Measurements from ENCODE around the gene FHOD3. TPM values are rescaled to one million over a fixed set of nuclear protein-coding genes. Genes with fewer than 3 reads are reported as not detected.

Gene FHOD3
- polyA plus RNA-seq, 1 experiment = 41.1 TPM

DNA sequence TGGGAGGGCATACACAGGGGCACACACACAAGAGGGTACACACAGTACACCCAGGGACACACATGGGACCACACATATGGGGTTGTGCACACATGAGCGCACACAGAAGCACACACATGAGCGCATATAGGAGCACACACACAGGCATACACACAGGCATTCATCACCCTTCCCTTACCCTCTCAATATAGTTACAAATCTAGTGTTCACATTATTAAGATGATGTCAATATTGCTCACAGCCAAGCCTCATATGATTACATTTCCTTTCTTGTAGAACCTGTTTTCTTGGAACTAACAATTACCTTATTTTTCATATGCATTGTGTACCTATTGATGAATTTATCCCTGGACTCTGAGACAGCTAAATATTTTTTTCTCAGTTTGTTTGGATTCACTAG, 156.7 kb downstream of the FHOD3 start:
- no peak overlapping the region for H3K27ac ChIP-seq (ENCODE audit: low read depth, low read length)
- H3K4me3 ChIP-seq (ENCODE audit: low read depth, low read length) = no peak overlapping the region
- DNase-seq (ENCODE audit: low read depth, low spot score) = no peak
- TF ChIP-seq, protein P1, sequence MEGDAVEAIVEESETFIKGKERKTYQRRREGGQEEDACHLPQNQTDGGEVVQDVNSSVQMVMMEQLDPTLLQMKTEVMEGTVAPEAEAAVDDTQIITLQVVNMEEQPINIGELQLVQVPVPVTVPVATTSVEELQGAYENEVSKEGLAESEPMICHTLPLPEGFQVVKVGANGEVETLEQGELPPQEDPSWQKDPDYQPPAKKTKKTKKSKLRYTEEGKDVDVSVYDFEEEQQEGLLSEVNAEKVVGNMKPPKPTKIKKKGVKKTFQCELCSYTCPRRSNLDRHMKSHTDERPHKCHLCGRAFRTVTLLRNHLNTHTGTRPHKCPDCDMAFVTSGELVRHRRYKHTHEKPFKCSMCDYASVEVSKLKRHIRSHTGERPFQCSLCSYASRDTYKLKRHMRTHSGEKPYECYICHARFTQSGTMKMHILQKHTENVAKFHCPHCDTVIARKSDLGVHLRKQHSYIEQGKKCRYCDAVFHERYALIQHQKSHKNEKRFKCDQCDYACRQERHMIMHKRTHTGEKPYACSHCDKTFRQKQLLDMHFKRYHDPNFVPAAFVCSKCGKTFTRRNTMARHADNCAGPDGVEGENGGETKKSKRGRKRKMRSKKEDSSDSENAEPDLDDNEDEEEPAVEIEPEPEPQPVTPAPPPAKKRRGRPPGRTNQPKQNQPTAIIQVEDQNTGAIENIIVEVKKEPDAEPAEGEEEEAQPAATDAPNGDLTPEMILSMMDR (IDR thresholded peaks at IDR 0.05; ENCODE audit: low read depth, low read length) = no peak
- no peaks in the 10 kb centered on the region for H3K9me3 ChIP-seq (ENCODE audit: control insufficient read depth, insufficient read depth, low read length)
- no peaks in the 10 kb centered on the region for H3K27me3 ChIP-seq (ENCODE audit: control insufficient read depth, insufficient read depth, low read length)
- CTCF ChIA-PET = no interaction called here
- POLR2A ChIA-PET = no interaction called here

DNA sequence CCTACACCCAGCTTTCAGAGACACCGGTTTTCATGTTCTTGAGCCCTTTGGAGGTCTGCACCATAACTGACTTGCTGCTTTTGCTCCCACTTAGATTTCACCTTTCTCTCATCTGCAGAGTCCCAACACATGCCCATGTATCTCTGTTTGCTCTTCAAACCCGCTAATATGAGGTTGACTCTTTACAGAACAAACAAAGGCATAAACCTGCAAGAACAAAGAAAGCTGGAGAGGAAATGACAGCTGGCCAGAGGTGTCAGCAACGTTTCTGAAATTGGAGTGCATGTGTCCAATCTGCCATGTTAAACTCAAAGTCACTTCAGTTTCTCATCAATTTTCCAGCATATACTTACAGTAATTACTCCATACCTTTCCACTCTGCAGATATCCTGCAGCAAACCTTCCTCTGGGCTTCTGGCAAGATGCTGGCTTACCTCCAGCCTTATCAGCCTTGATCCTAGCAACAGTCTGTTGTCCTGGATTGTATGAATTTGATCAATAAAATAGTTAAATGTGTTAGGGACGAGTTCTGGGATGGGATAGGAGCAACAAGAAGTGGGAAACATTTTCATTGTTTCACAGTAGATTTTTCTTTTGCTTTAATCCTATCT, 157.4 kb downstream of the FHOD3 start:
- ChIA-PET POLR2A (no interaction called here), CTCF (interaction anchor here (0.8 kb wide), 1 partner anchor 17 kb away, joined by 3 read pairs; no protein-coding TSS in a partner anchor)
- H3K9me3 ChIP-seq (ENCODE audit: control insufficient read depth, insufficient read depth, low read length) = no peaks in the 10 kb centered on the region
- H3K4me3 ChIP-seq (ENCODE audit: low read depth, low read length) = no peak overlapping the region
- H3K27me3 ChIP-seq (ENCODE audit: control insufficient read depth, insufficient read depth, low read length) = no peaks in the 10 kb centered on the region
- DNase-seq (ENCODE audit: low read depth, low spot score) = no peak
- TF ChIP-seq, protein P1 (IDR thresholded peaks at IDR 0.05; ENCODE audit: low read depth, low read length) = no peak
- no peak overlapping the region for H3K27ac ChIP-seq (ENCODE audit: low read depth, low read length)

DNA sequence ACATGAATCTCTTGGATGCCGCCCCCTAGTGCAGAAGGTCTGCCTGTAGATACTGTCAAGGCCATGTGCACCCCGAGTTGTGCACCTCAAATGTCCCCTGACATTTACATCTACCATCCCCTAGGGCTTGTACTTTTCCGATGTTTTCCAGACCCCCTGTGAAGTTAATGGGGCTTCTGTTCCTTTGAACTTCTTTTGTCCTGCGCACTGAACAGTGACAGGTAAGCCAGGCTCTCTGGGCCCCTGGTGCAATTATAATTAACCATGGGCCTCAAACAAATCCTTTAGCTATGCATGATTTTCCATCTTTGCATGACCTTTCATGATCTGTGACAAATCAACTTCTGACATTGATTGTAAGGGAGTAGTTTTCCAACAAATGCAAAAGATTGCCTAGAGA, 158.4 kb downstream of the FHOD3 start:
- Histone ChIP-seq H3K27me3 (ENCODE audit: control insufficient read depth, insufficient read depth, low read length) (no peaks in the 10 kb centered on the region), H3K27ac (ENCODE audit: low read depth, low read length) (no peak overlapping the region), H3K9me3 (ENCODE audit: control insufficient read depth, insufficient read depth, low read length) (no peaks in the 10 kb centered on the region), H3K4me3 (ENCODE audit: low read depth, low read length) (no peak overlapping the region)
- CTCF ChIA-PET = no interaction called here
- TF ChIP-seq, protein P1 (IDR thresholded peaks at IDR 0.05; ENCODE audit: low read depth, low read length) = no peak
- no peak for DNase-seq (ENCODE audit: low read depth, low spot score)
- POLR2A ChIA-PET = no interaction called here

DNA sequence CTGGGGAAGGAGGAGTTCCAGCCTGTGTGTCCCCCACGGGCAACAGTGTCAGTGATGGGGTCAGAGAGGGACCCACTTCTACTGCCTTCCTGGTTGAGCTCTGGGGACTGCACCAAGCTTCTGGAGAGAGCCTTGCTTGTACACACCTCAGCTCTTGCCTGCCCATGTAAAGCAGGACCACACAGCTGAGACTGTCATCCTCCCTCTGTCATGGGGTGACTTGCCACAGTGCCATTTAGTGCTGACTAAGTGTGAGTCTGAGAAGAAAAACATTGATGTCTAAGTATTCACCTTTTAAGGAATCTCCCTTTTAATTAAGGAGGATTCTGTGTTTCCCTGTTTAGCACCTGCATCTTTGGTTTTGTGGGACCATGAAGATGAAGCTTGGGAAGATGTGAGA, 159.1 kb downstream of the FHOD3 start:
- H3K4me3 ChIP-seq (ENCODE audit: low read depth, low read length) = no peak overlapping the region
- CTCF ChIA-PET = no interaction called here
- TF ChIP-seq, protein P1 (IDR thresholded peaks at IDR 0.05; ENCODE audit: low read depth, low read length) = no peak
- POLR2A ChIA-PET = no interaction called here
- no peak for DNase-seq (ENCODE audit: low read depth, low spot score)
- no peaks in the 10 kb centered on the region for H3K9me3 ChIP-seq (ENCODE audit: control insufficient read depth, insufficient read depth, low read length)
- H3K27ac ChIP-seq (ENCODE audit: low read depth, low read length) = no peak overlapping the region
- H3K27me3 ChIP-seq (ENCODE audit: control insufficient read depth, insufficient read depth, low read length) = no peaks in the 10 kb centered on the region

DNA sequence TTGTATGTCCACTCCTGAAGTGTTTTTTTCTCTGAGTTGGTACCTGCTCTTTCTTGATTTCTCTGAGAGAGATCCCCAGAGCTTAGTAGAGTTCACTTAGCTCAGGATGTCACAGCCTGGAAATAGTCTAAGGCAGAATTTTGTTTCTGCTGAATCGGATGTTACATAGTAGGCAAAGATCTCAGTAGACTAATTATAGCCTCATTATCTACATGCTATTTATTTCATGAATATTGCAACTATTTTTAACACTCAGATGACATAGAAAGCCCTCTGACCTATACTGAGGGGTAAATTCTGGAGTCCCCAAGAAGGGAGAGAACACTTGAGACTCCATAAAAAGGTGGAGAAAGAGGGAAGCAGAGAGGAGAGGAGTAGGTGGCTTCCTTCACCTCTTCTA, 160.2 kb downstream of the FHOD3 start:
- no peaks in the 10 kb centered on the region for H3K9me3 ChIP-seq (ENCODE audit: control insufficient read depth, insufficient read depth, low read length)
- TF ChIP-seq, protein P1 (IDR thresholded peaks at IDR 0.05; ENCODE audit: low read depth, low read length) = no peak
- POLR2A ChIA-PET = interaction anchor here (0.6 kb wide), 1 partner anchor 68 kb away, joined by 4 read pairs; no protein-coding TSS in a partner anchor
- no peaks in the 10 kb centered on the region for H3K27me3 ChIP-seq (ENCODE audit: control insufficient read depth, insufficient read depth, low read length)
- no peak overlapping the region for H3K4me3 ChIP-seq (ENCODE audit: low read depth, low read length)
- CTCF ChIA-PET = no interaction called here
- DNase-seq (ENCODE audit: low read depth, low spot score) = no peak
- no peak overlapping the region for H3K27ac ChIP-seq (ENCODE audit: low read depth, low read length)

Measured in AG04450 (cell line).